GM12878 (cell line): Measurements from ENCODE around the gene RPL34. TPM values are rescaled to one million over a fixed set of nuclear protein-coding genes. Genes with fewer than 3 reads are reported as not detected.

Experiments used
- ATAC-seq: fragments of 200-7000 bp; cut with Tn5 transposase; 3 replicates; pipeline ENCODE4 v1.9.1; 2020; ENCODE audit warnings: mild to moderate bottlenecking, moderate library complexity
- BruUV-seq: library from RNA; stranded (reverse); fragments of 400-500 nt; replicated peaks from 2 replicates; lab custom pipeline; 2021; lab: Mats Ljungman, UMichigan
- CTCF ChIA-PET: fragments of 300-600 bp; sonication (Branson Sonifier 250); formaldehyde crosslinking; extraction: SDS; loops from one replicate; lab custom pipeline; 2021; ENCODE audit warnings: inconsistent platforms; lab: Yijun Ruan, JAX
- POLR2A ChIA-PET: fragments of 350-600 bp; formaldehyde crosslinking; extraction: SDS; loops from one replicate; lab custom pipeline; 2021; ENCODE audit warnings: inconsistent platforms; lab: Charles Lee
- RAD21 ChIA-PET: fragments of 300-600 bp; sonication (Branson Sonifier 250); formaldehyde crosslinking; loops from one replicate; lab custom pipeline; 2023; ENCODE audit warnings: antibody characterized with exemption; ENCODE audit not compliant: unreplicated experiment; lab: Charles Lee
- SMC1A ChIA-PET: fragments of 300-600 bp; sonication (Branson Sonifier 250); formaldehyde crosslinking; loops from one replicate; lab custom pipeline; 2023; ENCODE audit not compliant: unreplicated experiment, uncharacterized antibody; lab: Charles Lee
- DNase-seq: peaks from one replicate; pipeline ENCODE4 v3.0.0-alpha.2; 2011; ENCODE audit warnings: low read depth, low spot score
- FAIRE-seq: peaks from 3 replicates; lab custom pipeline; 2011; peaks lifted over from hg19 to GRCh38; lab: Jason Lieb, UNC
- H2AFZ ChIP-seq: 2 replicates; pipeline ENCODE4 v1.6.0; 2011; ENCODE audit warnings: low read depth, low read length, control low read depth; ENCODE audit not compliant: control insufficient read depth
- H3K27ac ChIP-seq: 2 replicates; pipeline ENCODE4 v1.5.1; 2011; ENCODE audit warnings: control low read depth; ENCODE audit not compliant: control insufficient read depth, insufficient read depth
- H3K27me3 ChIP-seq, 2 experiments: replicated peaks in 1 of 2; 2 replicates each; pipeline versions ENCODE4 v1.6.0 to v1.6.1; 2011; ENCODE audit warnings: low read length in 1 of 2; ENCODE audit not compliant: control insufficient read depth in 2 of 2, insufficient read depth in 2 of 2
- H3K36me3 ChIP-seq, 2 experiments: 2 replicates each; pipeline ENCODE4 v1.5.1; 2011; ENCODE audit warnings: low read length in 1 of 2; ENCODE audit not compliant: control insufficient read depth in 2 of 2, insufficient read depth in 2 of 2
- H3K4me1 ChIP-seq: 2 replicates; pipeline ENCODE4 v1.6.1; 2011; ENCODE audit warnings: mild to moderate bottlenecking, low read length, moderate library complexity, mixed read lengths; ENCODE audit not compliant: control insufficient read depth, insufficient read depth
- H3K4me2 ChIP-seq: 2 replicates; pipeline ENCODE4 v1.6.0; 2011; ENCODE audit warnings: control low read depth; ENCODE audit not compliant: control insufficient read depth, insufficient read depth
- H3K4me3 ChIP-seq: fragments of 200-600 bp; sonication (generic); 2 replicates; pipeline ENCODE4 v1.5.1; 2016
- H3K79me2 ChIP-seq: 2 replicates; pipeline ENCODE4 v1.6.0; 2011; ENCODE audit warnings: low read length; ENCODE audit not compliant: control insufficient read depth, insufficient read depth
- H3K9ac ChIP-seq: 2 replicates; pipeline ENCODE4 v1.8.0; 2011; ENCODE audit warnings: low read length, control low read depth, mixed read lengths; ENCODE audit not compliant: control insufficient read depth, insufficient read depth
- H3K9me3 ChIP-seq: replicated peaks from 3 replicates; pipeline ENCODE4 v1.5.1; 2011; ENCODE audit warnings: mild to moderate bottlenecking, low read length; ENCODE audit not compliant: control insufficient read depth, insufficient read depth
- H4K20me1 ChIP-seq: 2 replicates; pipeline ENCODE4 v1.6.0; 2011; ENCODE audit not compliant: control insufficient read depth, insufficient read depth
- CBFB ChIP-seq: IDR thresholded peaks from 2 replicates; pipeline ENCODE4 v1.6.1; 2016; ENCODE audit warnings: antibody characterized with exemption, low read depth
- EZH2 ChIP-seq: IDR thresholded peaks from 2 replicates; pipeline ENCODE4 v1.6.1; 2012; ENCODE audit warnings: low read depth, mild to moderate bottlenecking, control low read depth, inconsistent platforms, low read length, borderline replicate concordance; ENCODE audit not compliant: control insufficient read depth
- IKZF1 ChIP-seq: fragments of 450-650 bp; conservative IDR thresholded peaks from 2 replicates; pipeline ENCODE4 v1.6.1; 2017; ENCODE audit warnings: antibody characterized with exemption, mild to moderate bottlenecking
- JUND ChIP-seq: IDR thresholded peaks from 2 replicates; pipeline ENCODE4 v1.6.1; 2012; ENCODE audit warnings: low read depth, mild to moderate bottlenecking, low read length, improper control_type of control experiment, moderate library complexity
- MTA3 ChIP-seq: IDR thresholded peaks from 2 replicates; pipeline ENCODE4 v1.6.1; 2012; ENCODE audit warnings: low read length, inconsistent platforms, borderline replicate concordance
- MXI1 ChIP-seq: fragments of 150-350 bp; IDR thresholded peaks from 2 replicates; pipeline ENCODE4 v1.6.1; 2011; ENCODE audit warnings: low read depth, mild to moderate bottlenecking, inconsistent platforms, low read length, improper control_type of control experiment
- NR2C2 ChIP-seq: IDR thresholded peaks from 2 replicates; pipeline ENCODE4 v1.6.1; 2011; ENCODE audit warnings: borderline replicate concordance, low read depth; ENCODE audit not compliant: control insufficient read depth, insufficient read length
- POLR2A ChIP-seq: IDR thresholded peaks from 2 replicates; pipeline ENCODE4 v1.6.1; 2011; ENCODE audit warnings: low read depth, mild to moderate bottlenecking, low read length
- POU2F2 ChIP-seq: IDR thresholded peaks from 3 replicates; pipeline ENCODE4 v1.6.1; 2011; ENCODE audit warnings: low read depth, mild to moderate bottlenecking, low read length, borderline replicate concordance
- SIN3A ChIP-seq: IDR thresholded peaks from 2 replicates; pipeline ENCODE4 v1.6.1; 2012; ENCODE audit warnings: low read depth, low read length, improper control_type of control experiment
- SIX5 ChIP-seq: IDR thresholded peaks from 2 replicates; pipeline ENCODE4 v1.6.1; 2011; ENCODE audit warnings: mild to moderate bottlenecking, low read depth, low read length, moderate library complexity; ENCODE audit not compliant: severe bottlenecking
- SMARCA5 ChIP-seq: fragments of 450-650 bp; IDR thresholded peaks from 2 replicates; pipeline ENCODE4 v1.6.1; 2017; ENCODE audit warnings: mild to moderate bottlenecking
- TBL1XR1 ChIP-seq: IDR thresholded peaks from 2 replicates; pipeline ENCODE4 v1.6.1; 2012; ENCODE audit warnings: low read depth, low read length, improper control_type of control experiment
- WGBS: methylation state at CpG from one replicate; pipeline ENCODE4 v1.1.6; 2016; ENCODE audit warnings: low lambda C conversion rate; ENCODE audit not compliant: insufficient replicate concordance, insufficient coverage; ENCODE audit errors: missing lambda C conversion rate; 5-methylcytosine and 5-hydroxymethylcytosine counted together
- in situ Hi-C: fragments of 300-500 bp; cut with MboI; formaldehyde crosslinking; loops from 9 replicates; pipeline ENCODE4 v1.14.3; 2018; ENCODE audit warnings: mixed read lengths
- intact Hi-C: fragments of 100-400 bp; cut with micrococcal nuclease; formaldehyde crosslinking; loops from one replicate; pipeline ENCODE4 v1.14.2; 2022; ENCODE audit not compliant: unreplicated experiment
- polyA plus RNA-seq, 11 experiments: library from polyadenylated mRNA; depleted of rRNA in 4 of 11; unstranded in 6 of 11; stranded (reverse) in 5 of 11; fragments of >200 nt; fragmentation: Nextera tagmentation in 4 of 11; fragmentation: Illumina TruSeq in 1 of 11; extraction: Ambion mirVana in 4 of 11; extraction: Trizol in 1 of 11; gene quantifications; 1 replicate in 1 of 11; 2 replicates in 10 of 11; pipeline versions ENCODE4 v1.2.1 to v1.2.3, GENCODE V29; 2011 to 2016; ENCODE audit warnings: inconsistent platforms in 2 of 11, missing spikeins in 2 of 11, low read depth in 1 of 11
- total RNA-seq, 4 experiments: library from RNA; depleted of rRNA in 3 of 4; stranded (reverse); fragments of >200 nt in 3 of 4; fragmentation: Illumina TruSeq in 1 of 4; extraction: Trizol in 1 of 4; gene quantifications; 2 replicates each; pipeline versions ENCODE4 v1.2.1 to v1.2.3, GENCODE V29; 2013 to 2021
- TF ChIP-seq, protein P1 (sequence below): fragments of 450-650 bp; IDR thresholded peaks from 2 replicates; pipeline ENCODE4 v1.6.1; 2017; ENCODE audit warnings: mild to moderate bottlenecking, moderate library complexity
- TF ChIP-seq, protein P2 (sequence below): IDR thresholded peaks from 2 replicates; pipeline ENCODE4 v1.6.1; 2012; ENCODE audit warnings: low read length, inconsistent platforms

RPL34 gene
- total and polyA plus RNA-seq, 10 of the 15 experiments (the other 5 are each of a cell fraction or from before 2014, with no cell fraction given): 1,792 to 6,697 (median 2,464) TPM

DNA sequence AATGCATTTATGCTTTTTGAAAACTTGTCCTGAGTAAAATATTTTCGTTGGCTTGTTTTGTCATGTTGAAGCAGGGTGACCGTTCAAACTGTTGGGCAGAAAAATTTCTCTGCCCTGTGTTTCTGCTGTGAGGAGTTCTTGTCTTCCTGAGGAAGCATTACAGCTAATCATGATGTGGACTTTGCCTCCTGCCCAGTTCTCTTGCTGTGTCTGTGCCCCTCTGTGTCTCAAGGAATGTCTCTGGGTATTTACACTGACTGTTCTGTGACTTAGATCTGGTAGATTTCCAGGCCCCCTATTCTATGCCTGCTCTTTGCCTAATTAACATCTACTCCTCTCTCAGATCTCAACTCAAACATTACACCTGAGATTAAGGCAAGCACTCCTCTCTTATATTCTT lies 30.4 kb upstream of the RPL34 start:
- no peak for TF ChIP-seq SMARCA5
- TF ChIP-seq SIX5: no peak
- TF ChIP-seq IKZF1: no peak
- TF ChIP-seq MTA3: no peak
- TF ChIP-seq NR2C2: no peak
- TF ChIP-seq, protein P1, sequence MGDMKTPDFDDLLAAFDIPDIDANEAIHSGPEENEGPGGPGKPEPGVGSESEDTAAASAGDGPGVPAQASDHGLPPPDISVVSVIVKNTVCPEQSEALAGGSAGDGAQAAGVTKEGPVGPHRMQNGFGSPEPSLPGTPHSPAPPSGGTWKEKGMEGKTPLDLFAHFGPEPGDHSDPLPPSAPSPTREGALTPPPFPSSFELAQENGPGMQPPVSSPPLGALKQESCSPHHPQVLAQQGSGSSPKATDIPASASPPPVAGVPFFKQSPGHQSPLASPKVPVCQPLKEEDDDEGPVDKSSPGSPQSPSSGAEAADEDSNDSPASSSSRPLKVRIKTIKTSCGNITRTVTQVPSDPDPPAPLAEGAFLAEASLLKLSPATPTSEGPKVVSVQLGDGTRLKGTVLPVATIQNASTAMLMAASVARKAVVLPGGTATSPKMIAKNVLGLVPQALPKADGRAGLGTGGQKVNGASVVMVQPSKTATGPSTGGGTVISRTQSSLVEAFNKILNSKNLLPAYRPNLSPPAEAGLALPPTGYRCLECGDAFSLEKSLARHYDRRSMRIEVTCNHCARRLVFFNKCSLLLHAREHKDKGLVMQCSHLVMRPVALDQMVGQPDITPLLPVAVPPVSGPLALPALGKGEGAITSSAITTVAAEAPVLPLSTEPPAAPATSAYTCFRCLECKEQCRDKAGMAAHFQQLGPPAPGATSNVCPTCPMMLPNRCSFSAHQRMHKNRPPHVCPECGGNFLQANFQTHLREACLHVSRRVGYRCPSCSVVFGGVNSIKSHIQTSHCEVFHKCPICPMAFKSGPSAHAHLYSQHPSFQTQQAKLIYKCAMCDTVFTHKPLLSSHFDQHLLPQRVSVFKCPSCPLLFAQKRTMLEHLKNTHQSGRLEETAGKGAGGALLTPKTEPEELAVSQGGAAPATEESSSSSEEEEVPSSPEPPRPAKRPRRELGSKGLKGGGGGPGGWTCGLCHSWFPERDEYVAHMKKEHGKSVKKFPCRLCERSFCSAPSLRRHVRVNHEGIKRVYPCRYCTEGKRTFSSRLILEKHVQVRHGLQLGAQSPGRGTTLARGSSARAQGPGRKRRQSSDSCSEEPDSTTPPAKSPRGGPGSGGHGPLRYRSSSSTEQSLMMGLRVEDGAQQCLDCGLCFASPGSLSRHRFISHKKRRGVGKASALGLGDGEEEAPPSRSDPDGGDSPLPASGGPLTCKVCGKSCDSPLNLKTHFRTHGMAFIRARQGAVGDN: no peak
- TF ChIP-seq, protein P2, sequence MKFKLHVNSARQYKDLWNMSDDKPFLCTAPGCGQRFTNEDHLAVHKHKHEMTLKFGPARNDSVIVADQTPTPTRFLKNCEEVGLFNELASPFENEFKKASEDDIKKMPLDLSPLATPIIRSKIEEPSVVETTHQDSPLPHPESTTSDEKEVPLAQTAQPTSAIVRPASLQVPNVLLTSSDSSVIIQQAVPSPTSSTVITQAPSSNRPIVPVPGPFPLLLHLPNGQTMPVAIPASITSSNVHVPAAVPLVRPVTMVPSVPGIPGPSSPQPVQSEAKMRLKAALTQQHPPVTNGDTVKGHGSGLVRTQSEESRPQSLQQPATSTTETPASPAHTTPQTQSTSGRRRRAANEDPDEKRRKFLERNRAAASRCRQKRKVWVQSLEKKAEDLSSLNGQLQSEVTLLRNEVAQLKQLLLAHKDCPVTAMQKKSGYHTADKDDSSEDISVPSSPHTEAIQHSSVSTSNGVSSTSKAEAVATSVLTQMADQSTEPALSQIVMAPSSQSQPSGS: no peak
- TF ChIP-seq TBL1XR1: no peak
- no peak for TF ChIP-seq CBFB
- TF ChIP-seq MXI1: no peak
- TF ChIP-seq SIN3A: no peak
- no peak for TF ChIP-seq POLR2A
- no peak for TF ChIP-seq JUND
- TF ChIP-seq POU2F2: no peak
- no peak for TF ChIP-seq EZH2
- TF ChIP-seq, all 136 proteins: peak for 0
- Histone ChIP-seq H3K27me3 (no peaks in the 10 kb centered on the region), H3K79me2 (no peaks in the 10 kb centered on the region), H3K36me3 (no peaks in the 10 kb centered on the region), H3K27ac (no peak overlapping the region), H3K4me3 (no peak overlapping the region), H4K20me1 (no peaks in the 10 kb centered on the region), H3K4me2 (no peak overlapping the region), H3K9me3 (no peaks in the 10 kb centered on the region), H3K9ac (no peak overlapping the region), H3K4me1 (no peaks in the 10 kb centered on the region), H2AFZ (no peak overlapping the region)
- CTCF ChIA-PET: no interaction called here
- SMC1A ChIA-PET: interaction anchor here (1.1 kb wide), 1 partner anchor 10 kb away, joined by 4 read pairs; no protein-coding TSS in a partner anchor
- DNase-seq (no peak), ATAC-seq (no peak), FAIRE-seq (no peak)
- POLR2A ChIA-PET: no interaction called here
- WGBS: 0% methylated on average over 2 of the region's 2 CpGs
- intact Hi-C loops (no loop called here), in situ Hi-C loops (no loop called here)
- RAD21 ChIA-PET: interaction anchor here (0.8 kb wide), 1 partner anchor 571 kb away, joined by 3 read pairs; no protein-coding TSS in a partner anchor
- BruUV-seq: no TSS peak
